Brain microvascular endothelial cell (primary cell): Measurements from ENCODE around the gene SSBP3.
A peak's percentile ranks its signal among the peaks of the same experiment; 100 is the strongest.

Source experiments
- DNase-seq: peaks from one replicate; pipeline ENCODE4 v3.0.0-alpha.2; 2020
- H3K27ac ChIP-seq: fragments of 250-450 bp; sonication (Bioruptor Pico); 2 replicates; pipeline ENCODE4 v1.5.1; 2020; ENCODE audit warnings: mild to moderate bottlenecking, moderate library complexity
- H3K27me3 ChIP-seq: fragments of 250-450 bp; sonication (Bioruptor Pico); replicated peaks from 2 replicates; pipeline ENCODE4 v1.5.1; 2020; ENCODE audit warnings: mild to moderate bottlenecking
- H3K36me3 ChIP-seq: fragments of 250-450 bp; sonication (Bioruptor Pico); replicated peaks from 2 replicates; pipeline ENCODE4 v1.5.1; 2020; ENCODE audit warnings: mild to moderate bottlenecking
- H3K4me3 ChIP-seq: 2 replicates; pipeline ENCODE4 v1.5.1; 2011; ENCODE audit warnings: low read depth, mild to moderate bottlenecking, control low read depth, low read length, moderate library complexity
- in situ Hi-C: cut with HindIII; loops from 2 replicates; pipeline ENCODE4 v1.10.0; 2017; ENCODE audit warnings: low sequenced_read_pairs, low pct_ligation_motif_present
- TF ChIP-seq, protein P1 (sequence below): IDR thresholded peaks from 2 replicates; pipeline ENCODE4 v1.5.1; 2011; ENCODE audit warnings: low read depth, mild to moderate bottlenecking, moderate library complexity, low read length, control low read depth, inconsistent platforms; ENCODE audit errors: missing control alignments

SSBP3 gene

DNA sequence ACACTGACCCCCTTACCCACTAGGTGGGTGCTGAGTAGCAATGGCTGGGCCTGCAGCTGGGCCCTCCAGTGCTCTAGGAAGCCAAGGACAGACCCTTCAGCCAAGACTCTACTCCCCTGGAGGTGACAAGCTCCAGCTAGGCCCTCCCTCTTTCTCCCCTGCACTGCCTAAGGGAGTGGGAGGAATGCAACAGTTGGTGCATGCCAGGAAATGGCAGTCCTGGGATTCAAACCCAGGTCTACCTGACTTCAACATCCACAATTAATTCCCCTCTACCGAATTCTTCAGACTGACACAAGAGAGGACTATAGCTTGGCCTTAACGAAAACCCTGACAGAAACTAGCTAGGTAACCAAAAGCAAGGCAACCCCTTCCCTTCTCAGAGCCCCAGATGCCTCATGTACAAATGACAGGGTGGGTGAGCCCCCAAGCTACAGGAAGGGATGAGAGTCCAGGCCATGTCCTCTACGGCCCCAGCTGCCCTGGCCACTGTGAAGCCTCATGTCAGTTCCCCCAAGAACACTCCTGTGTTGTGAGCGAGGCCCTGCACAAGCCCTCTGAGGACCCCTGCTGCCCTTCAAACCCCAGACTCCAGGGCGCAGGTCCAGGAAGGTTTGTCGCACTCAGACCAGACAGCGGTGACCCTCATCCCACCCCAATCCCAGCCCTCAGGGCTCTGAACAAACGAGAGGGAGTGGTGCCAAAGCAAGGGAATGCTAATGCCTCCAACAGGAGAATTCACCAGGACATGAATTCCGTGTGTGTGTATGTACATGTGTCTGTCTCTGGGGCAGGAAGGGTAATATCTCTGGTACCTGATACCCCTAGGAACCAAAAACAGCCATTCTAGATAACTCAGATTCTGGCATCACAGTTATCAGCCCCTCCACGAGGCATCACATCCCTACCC is 113.9 kb downstream of the SSBP3 start:
- in situ Hi-C loops = loop anchor here (25.0 kb wide), 1 partner anchor 195 kb away; no protein-coding TSS in a partner anchor
- no peak overlapping the region for H3K4me3 ChIP-seq
- H3K27ac ChIP-seq = no peak overlapping the region
- no peaks in the 10 kb centered on the region for H3K27me3 ChIP-seq
- no peak for DNase-seq
- TF ChIP-seq, protein P1, sequence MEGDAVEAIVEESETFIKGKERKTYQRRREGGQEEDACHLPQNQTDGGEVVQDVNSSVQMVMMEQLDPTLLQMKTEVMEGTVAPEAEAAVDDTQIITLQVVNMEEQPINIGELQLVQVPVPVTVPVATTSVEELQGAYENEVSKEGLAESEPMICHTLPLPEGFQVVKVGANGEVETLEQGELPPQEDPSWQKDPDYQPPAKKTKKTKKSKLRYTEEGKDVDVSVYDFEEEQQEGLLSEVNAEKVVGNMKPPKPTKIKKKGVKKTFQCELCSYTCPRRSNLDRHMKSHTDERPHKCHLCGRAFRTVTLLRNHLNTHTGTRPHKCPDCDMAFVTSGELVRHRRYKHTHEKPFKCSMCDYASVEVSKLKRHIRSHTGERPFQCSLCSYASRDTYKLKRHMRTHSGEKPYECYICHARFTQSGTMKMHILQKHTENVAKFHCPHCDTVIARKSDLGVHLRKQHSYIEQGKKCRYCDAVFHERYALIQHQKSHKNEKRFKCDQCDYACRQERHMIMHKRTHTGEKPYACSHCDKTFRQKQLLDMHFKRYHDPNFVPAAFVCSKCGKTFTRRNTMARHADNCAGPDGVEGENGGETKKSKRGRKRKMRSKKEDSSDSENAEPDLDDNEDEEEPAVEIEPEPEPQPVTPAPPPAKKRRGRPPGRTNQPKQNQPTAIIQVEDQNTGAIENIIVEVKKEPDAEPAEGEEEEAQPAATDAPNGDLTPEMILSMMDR = no peak
- H3K36me3 ChIP-seq = no peaks in the 10 kb centered on the region

GRCh38 chr1:54291276-54292001 is 114.8 kb downstream of the SSBP3 start:
- H3K36me3 ChIP-seq = no peaks in the 10 kb centered on the region
- no peak overlapping the region for H3K27ac ChIP-seq
- TF ChIP-seq, protein P1 = no peak
- DNase-seq = no peak
- no peak overlapping the region for H3K4me3 ChIP-seq
- in situ Hi-C loops = loop anchor here (25.0 kb wide), 1 partner anchor 196 kb away; no protein-coding TSS in a partner anchor
- no peaks in the 10 kb centered on the region for H3K27me3 ChIP-seq

DNA sequence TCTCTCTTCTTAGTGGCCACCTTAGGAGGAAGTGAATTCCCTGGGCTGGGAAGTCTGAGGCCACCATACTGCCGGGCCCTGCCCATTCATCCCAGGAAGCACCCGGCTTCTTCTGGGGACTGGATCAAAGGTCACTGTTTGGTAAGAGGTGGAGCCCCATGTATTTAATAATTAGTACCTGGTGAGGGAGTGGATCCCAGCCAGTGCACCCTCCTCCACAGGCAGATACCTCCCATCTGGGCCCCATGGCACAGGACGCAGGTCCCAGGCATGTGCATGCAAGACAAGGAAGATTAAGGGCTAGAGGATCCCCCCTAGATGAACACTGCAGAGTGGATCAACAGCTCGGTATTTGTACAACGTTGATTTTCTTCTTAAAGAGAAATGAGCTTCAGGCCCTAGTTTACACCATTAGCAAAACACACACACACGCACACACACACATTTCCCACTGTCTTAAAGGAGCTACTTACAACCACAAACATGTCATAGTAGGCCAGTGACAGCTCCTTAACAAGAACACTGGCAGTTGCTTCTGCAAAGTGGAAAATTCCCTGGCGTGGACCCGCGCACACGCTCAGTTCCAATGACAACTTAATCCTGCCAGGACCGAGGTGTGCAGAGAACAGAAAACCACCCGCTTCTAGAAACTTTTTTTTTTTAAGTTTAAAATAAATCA is 115.5 kb downstream of the SSBP3 start:
- H3K27me3 ChIP-seq = no peaks in the 10 kb centered on the region
- no peaks in the 10 kb centered on the region for H3K36me3 ChIP-seq
- in situ Hi-C loops = loop anchor here (25.0 kb wide), 1 partner anchor 197 kb away; no protein-coding TSS in a partner anchor
- TF ChIP-seq, protein P1 = no peak
- H3K27ac ChIP-seq = no peak overlapping the region
- no peak for DNase-seq
- no peak overlapping the region for H3K4me3 ChIP-seq

DNA sequence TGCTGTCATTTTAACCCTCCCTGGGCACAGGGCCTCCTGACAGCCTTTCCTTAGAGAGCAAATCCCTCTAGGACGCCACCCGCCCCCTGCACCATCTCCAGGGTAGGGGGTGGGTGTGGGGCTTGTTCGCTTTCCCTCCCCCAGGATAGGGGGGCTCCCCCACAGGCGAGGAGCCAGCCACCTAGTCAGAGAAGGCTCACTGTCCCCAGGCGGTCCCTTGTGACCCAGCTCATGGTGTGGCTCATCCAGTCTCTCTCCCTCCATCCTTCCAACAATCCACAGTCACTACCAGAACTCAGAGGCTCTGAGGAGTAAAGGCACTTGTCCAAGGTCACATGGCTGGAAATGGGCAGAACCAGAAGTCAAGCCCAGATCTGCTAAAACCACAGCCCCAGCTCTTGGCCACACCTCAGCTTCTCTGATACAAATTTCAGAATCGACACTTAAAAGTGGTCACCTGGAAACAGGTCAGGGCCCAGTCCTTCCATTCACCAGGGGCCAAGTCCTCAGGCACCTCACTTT is 116.4 kb downstream of the SSBP3 start:
- no peak overlapping the region for H3K27ac ChIP-seq
- in situ Hi-C loops = loop anchor here (25.0 kb wide), 1 partner anchor 198 kb away; no protein-coding TSS in a partner anchor
- DNase-seq = no peak

DNA sequence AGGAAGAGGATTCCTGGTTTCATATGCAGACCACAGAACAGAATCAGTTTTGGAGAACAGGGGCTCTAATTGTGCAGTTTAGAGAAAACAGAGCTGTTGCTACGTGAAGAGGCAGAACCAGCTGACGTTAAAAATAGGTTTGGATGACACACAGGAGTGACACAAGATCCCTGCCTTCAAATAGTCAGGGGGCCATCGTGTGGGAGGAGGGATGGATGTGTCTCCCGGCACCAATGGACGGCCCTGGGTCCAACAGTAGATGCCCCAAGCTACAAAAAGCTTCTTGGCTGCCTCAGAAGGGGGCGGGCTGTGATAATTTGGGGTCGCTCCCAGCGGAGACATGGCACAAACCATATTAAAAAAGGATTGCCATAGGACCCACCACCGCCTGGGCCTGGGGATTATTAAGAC is 118.4 kb downstream of the SSBP3 start:
- Histone ChIP-seq H3K4me3 (no peak overlapping the region), H3K27me3 (no peaks in the 10 kb centered on the region), H3K27ac (peak overlapping the region; percentile 68), H3K36me3 (no peaks in the 10 kb centered on the region)
- in situ Hi-C loops = loop anchor here (25.0 kb wide), 1 partner anchor 199 kb away; no protein-coding TSS in a partner anchor
- TF ChIP-seq, protein P1 = no peak
- peak; percentile 53 for DNase-seq

More for the DNA sequence above, 116.4 kb downstream of the SSBP3 start:
- Histone ChIP-seq H3K4me3 (no peak overlapping the region), H3K36me3 (no peaks in the 10 kb centered on the region), H3K27me3 (no peaks in the 10 kb centered on the region)
- TF ChIP-seq, protein P1 = no peak
